NCI-H510A treated with DMSO at 0.1 percent for 48 hours (cell line): ENCODE results near the gene ABCB9.
A peak's percentile ranks its signal among the peaks of the same experiment; 100 is the strongest.

Experiments used
- DNase-seq: peaks from one replicate; lab custom pipeline; 2025; lab: John Stamatoyannopoulos, UW

Gene ABCB9

DNA sequence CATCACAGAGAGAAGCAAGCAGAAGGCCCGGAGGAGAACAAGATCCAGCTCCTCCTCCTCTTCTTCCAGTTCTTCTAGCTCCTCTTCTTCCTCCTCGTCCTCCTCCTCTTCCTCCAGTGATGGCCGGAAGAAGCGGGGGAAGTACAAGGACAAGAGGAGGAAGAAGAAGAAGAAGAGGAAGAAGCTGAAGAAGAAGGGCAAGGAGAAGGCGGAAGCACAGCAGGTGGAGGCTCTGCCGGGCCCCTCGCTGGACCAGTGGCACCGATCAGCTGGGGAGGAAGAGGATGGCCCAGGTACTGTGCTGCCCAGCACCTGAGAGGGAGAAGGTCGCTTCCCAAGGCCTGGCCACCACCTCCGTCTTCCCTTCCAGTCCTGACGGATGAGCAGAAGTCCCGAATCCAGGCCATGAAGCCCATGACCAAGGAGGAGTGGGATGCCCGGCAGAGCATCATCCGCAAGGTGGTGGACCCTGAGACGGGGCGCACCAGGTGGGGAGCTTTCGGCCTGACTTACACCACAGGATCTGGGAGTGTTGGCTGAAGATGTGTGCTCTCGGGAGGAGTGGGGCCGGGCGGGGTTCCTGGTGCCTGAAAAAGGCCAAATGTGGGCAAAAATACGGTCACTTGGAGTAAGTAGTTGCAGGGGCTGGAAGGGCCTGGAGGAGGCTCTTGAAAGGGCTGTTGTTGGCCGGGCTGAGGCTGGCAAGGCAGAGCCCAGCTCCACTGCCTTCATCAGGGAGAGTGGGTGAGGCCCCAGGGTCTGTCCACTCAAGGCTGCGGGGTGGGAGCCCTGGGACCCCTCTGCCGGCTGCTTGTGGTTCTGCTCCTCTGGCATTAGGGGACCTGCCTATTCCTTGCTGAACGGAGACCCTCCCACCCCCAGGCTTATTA, 15.6 kb upstream of the ABCB9 start:
- no peak for DNase-seq

DNA sequence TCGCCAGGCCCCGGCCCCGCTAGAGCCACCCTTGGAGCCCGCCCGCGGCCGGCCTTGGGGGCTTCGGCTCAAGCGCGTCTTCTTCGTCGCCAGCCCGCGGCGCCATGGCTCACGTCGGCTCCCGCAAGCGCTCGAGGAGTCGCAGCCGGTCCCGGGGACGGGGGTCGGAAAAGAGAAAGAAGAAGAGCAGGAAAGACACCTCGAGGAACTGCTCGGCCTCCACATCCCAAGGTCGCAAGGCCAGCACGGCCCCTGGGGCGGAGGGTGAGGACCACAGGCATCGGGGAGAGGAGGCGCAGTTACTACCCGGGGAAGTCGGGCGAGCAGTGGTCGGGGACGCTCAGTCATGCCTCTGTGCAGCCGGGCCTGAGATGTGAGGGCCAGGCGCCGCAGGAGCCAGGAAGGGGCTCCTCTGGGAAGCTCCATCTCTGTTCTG, 14.8 kb upstream of the ABCB9 start:
- DNase-seq = no peak

DNA sequence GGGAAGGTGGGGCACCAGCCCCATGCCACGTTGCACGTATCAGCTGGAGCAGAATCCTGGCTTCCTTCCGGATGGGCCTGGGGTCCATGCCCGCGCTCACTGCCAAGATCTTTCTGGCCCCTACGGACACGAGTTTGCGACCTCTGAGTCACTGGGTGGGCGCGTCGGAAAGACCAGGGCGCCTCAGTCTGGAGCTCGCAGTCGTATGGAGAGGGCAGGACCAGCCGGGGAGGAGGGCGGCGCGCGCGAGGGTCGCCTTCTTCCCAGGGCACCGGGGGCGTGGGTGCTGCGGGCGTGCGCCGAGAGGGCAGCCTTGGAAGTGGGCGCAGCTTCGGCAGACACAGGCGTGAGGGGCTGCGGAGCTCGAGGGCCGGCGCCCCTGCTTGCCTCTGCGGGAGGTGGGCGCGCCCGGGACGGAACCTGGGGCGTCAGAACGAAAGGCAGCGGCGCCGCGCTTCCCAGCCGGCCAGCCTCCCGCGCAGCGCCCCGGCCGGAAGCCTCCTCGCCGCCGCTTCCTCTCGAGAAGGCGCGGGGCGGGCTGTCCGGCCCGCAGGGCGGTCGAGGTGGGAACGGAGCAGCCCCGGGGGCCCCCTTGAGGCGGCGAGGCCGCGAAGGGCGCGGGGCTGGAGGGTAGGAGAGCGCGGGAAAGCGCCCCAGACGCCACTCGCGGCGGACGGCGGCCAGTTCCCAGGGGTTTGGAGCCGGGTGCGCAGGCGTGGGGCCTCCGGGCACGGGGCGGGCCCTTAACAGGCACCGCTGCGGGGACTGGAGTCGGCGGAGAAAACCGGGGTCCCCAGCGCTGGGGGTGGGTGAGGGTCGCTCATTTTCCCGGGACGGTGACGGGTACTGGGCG, 14.1 kb upstream of the ABCB9 start, which contains the start of gene ARL6IP4:
ARL6IP4 (plus strand) TSS at position 499 of the 853 bp plus-strand sequence. CDS start 459 bp downstream, outside the sequence.
- DNase-seq = peak; percentile 59

DNA sequence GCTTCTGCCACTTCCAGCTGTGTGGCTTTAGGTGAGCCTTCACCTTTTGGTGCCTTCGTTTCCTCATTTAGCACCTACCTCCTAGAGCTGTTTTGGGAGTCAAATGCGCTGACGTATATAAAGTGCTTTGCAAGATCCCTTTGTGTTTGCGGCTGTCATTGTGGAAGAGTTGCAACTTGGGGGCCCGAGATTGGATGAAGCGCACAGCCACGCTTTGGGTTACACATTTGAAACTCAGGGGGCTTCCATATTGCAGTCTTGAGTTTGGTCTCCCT, 13.6 kb upstream of the ABCB9 start:
- no peak for DNase-seq

DNA sequence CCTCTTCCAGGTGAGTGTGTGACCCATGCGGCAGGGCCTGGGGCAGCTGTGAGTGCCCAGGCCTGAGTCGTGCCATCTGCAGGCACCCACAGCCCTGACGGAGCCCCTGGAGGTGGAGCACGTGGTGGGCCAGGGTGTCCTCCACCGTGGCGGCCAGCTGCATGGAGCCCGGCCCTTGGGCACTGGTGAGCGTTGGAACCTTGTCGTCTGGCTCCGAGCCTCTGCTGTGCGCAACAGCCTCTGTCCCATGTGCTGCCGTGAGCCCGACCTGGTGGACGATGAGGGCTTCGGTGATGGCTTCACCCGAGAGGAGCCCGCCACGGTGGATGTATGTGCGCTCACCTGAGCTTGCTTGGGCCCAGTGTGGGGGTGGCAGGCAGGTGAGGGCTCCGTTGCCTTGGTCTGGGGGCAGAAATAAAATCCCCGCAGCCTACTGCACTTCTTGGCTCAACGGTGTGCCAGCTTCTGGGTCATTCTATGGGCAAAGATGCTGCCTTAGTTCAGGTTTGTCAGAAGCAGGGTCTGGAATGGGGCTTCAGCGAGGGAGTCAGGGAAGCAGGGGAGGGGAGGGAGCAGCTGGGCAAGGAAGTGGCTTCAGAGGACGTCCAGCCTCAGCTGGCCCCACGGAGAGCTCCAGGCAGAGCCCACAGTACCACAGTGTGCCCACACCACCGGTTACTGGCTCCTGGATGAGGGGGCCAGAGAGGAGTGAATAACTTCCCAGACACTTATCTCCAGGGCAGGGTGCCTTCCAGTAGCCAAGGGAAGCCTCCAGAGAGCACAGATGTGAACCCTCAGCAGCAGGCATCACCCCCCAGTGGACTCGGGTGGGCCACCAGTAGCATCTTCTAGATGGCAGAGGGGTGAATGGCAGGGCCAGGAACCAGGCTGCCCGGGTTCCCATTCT, 13.0 kb upstream of the ABCB9 start:
- DNase-seq = no peak

DNA sequence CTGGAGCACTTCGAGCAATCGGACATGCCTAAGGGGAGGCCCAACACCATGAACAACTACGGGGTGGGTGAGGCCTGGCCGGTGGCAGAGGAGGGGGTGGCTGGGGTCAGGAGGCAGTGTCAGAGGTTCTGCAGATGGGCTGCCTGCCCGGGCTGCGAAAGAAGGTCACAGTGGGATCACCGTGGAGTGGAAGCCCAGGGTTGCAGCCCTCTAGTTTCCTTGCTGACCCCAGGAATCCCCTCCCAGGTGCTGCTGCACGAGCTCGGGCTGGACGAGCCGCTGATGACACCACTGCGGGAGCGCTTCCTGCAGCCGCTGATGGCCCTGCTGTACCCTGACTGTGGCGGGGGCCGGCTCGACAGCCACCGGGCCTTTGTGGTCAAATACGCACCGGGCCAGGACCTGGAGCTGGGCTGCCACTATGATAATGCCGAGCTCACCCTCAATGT, 12.3 kb upstream of the ABCB9 start:
- no peak for DNase-seq

DNA sequence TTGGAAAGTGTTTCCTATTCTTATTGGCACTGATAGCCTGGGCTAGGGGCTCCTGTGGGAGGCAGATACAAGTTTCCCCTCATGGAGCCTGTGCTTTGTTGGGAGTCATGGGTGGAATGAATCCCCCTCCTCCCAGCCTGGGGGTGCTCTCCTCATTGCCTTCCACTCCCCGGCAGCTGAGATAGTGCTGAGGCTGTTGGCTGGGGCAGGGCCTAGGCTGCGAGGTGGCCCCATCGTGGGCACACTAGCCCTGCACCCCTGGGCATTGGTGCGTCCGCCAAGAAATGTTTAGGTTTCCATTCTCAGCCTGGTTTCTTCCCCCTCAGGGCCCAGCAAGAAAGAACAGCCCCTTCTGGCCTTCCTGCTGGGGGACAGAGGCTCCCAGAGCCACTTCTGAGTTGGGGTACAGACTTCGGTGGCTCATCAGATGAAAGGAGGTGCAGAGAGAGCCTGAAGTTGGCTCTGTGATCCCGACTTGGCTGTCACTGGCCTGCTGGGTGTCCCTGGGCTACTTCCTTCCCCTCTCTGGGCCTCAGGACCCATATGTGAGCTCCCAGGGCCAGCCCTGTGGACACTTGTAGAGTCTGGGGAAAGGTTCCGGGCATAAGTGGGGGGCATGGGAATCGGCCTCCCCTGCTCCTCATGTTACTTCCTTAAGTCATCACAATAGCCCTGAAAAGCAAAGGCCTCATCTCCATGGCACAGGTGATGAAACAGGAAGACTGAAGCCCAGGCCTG, 11.6 kb upstream of the ABCB9 start:
- DNase-seq = no peak

DNA sequence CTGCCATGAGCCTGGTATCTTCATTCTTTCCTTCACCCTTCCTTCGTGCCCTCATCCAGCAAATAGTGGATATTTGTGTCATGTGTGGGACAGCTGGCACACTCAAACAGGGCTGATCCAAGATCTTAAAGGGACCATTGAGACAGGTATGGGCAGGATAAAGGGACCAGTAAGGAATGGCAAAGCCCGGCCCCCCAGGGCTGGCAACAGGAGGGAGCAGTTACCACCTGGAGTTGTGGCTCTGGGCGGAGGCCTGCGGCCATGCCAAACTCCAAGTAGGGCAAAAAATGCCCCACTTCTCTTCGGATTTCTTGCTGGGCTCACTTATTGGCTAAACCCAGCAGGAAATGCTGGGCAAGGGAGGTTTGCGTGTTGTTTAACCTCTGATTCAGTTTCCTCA, 10.9 kb upstream of the ABCB9 start:
- DNase-seq = no peak

DNA sequence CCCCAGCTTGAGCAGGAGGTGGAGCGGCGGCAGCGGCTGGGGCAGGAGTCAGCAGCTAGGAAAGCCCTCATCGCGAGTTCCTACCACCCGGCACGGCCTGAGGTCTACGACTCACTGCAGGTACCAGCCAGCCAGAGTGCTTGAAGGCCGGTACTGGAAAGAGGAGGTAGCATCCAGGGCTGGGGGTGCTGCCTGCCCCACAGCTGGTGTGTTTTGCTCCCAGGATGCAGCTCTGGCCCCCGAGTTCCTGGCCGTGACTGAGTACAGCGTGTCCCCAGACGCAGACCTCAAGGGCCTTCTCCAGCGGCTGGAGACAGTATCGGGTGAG, 10.3 kb upstream of the ABCB9 start:
- no peak for DNase-seq

DNA sequence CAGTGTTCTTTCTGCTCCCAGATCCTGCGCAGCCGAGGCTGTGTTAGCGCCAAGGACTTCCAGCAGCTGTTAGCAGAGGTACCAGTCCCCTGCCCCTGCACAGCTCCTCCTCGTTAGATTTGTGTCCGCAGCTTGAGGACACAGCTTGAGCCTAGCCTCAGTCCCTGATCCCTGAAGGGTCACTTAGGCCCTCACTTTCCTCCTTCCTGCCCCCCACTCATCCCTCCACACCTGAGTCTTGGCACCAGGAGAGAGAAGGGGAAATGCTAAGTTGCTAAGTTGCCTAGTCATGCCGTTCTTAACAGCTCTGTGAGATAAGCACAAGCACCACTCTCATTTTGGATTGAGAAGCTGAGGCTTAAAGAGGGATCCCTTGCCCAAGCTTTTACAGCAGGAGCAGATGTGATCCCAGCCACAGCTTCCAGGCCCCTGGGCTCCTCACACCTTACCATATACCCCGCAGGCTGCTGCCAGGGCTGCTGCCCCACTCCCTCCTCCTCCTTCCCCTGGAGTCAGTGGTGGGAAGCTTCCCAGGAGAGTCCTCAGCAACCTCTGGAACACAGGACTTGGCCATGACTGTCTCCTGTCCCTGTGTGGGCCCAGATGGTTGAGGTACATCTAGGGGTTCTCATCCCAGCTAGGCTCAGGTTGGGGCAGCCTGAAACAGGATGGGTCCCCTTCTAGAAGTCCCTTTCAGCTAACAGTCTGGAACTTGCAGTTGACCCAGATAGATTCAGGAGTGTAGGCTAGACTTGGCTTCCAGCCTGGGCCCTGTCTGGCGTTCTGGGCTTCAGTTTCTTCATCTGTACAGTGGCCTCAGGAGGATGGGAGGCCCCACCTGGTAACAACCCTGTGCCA, 9.8 kb upstream of the ABCB9 start:
- DNase-seq = no peak

DNA sequence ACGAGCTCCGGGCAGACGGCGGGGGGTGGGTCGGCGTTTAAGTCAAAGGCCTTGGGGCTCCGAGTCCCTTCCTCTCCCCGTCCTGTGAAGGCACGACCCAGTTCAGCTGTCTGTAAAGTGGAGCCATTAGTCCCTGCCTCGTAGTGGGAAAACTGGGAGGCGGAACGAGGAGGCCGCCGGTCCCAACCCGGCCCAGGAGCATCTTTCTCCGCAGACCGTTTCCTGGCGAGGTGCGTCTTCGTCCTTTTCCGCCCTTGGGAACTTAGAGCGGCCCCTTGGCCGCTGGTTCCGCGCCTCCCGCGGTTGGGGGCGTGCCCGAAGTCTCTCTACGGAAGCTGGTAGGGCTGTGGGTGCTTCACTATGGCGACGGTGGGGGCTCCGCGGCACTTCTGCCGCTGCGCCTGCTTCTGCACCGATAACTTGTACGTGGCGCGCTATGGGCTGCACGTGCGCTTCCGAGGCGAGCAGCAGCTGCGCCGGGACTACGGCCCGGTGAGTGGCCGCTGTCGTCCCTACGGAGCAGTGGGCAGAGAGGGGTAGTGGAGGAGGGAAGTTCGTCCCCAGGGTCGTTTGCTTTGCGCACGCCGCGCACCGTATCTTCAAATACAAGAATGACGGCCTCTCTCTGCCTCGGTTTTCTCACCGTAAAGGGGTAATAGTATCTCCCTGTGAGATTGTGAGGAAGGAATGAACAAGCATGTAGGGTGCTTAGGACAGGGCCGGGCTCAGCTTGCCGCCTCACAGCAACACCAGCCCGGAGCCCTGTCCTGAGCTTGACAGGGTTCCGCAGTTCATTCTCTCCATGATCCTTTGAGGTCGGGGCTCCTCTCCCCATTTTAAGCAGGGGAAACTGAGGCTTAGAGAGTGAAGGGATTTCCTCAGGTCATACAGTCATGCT, 8.9 kb upstream of the ABCB9 start, which contains the start of gene OGFOD2:
OGFOD2 (plus strand) TSS at position 353 of the 898 bp plus-strand sequence; CDS start at position 361, 8 bp downstream.
- DNase-seq = peak; percentile 97

DNA sequence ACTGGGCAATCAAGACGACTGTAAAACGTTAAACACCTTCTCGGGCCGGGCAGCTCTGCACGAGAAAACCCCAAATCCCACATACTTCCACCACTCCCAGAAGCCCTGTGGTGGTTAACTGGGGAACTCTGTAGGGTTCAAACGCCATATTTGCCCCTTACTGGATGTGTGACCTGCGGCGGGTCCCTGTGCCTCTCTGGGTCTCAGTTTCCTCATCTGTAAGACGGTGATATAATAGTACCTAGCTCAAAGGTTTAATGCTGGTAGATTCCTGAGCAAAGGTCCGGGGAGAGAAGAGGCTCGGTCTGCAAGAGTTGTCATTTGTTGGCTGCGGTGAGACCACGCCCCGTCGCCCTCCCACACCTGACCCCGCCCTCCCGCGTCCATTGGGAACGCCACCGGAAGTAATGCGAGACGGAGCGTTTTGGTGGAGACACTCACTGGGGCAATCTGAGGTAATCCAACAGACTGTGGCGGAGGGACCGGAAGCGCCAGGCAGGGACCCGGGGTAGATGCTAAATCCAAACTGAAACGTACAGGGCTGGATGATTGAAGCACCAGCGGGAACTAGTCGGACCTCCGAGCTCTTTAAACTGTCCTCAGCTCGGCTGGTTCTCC, 8.1 kb upstream of the ABCB9 start:
- peak; percentile 98 for DNase-seq

DNA sequence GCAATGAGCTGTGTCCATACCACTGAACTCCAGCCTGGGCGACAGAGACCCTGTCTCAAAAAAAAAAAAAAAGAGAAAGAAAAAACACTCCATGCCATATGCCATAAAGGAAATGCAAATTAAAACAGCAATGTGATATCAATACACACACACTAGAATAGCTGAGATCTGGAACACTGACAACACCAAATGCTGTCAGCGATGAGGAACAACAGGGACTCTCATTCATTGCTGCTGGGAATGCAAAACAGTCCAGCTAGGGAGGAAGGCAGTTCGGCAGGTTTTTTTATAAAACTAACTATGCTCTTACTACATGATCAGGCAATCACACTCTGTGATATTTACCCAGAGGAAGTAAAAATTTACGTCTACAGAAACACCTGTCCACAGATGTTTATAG, 3.4 kb upstream of the ABCB9 start:
- DNase-seq = peak; percentile 25

DNA sequence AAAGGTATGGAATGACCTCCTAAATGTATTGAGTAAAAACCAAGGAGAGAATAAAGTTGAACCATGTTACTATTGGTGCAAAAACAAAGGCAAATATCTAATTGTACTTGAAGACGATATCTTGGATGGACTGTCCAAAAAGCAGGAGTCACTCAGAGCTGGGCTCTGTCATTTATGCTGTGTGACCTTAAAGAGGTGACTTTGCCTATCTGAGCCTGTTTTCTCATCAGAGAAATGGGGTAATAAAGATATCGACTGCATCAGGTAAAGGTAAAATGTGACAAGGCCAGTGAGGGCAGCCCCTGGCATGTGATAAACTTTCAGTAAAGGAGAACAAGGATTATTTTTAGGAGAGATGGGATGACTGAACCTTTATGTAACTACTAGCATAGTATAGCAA, 1.8 kb upstream of the ABCB9 start:
- no peak for DNase-seq

DNA sequence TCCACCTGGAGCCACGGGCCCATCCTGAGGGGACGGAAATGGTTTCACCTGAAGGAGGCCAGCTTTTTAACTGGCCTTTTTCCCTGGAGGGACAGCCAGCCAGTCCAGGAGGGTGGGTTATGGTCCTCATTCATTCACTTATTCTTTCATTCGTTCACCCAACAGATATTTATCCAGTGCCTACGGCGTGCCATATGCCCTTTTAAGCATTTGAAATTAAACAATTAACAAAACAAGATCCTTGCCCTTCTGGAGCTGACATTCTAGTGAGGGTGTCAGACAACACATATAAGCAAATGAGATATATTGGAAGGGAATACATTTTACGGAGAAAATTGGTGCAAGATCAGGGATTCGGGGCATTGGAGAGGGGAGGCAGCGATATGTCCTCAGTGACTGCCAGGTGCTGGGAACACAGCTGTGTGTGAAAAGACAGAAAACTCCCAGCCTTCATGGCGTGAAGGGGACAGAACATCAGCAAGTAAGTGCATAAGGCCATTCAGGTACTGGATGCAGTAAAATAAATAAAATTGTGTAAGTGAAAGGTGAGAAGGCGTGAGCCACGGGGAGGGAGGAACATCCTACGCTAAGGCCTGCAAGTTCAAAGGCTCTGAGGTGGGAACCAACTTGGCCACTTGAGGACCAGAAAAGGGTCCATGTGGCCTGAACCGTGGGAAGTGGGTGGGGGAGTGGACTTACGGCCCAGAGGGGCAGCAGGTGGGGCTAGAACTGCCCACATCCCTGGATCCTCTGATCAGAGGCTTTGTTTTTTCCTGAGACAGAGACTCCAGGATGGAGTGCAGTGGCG, 684 bp upstream of the ABCB9 start:
- DNase-seq = peak; percentile 43

DNA sequence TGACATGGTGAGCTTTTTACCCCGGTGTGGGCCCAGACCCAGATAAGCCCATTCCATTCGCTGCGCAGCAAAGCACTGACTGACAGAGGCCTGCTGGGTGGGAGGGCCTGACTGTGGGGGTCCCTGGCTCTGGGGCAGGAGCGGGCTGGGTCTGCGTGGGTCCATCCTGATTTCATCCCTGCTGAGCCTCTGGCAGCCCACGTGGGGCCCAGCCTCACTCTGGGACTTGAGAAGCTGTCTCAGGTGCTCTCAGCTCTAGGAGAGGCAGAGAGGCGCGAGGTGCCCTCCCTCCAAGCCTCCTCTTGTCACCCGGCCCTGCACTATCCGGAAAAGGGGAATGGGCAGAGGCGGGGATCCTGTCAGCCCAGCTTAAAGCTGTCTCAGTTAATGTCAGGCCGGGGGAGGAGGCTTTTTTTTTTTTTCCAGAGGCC, 927 bp downstream of the ABCB9 start:
- DNase-seq = no peak

DNA sequence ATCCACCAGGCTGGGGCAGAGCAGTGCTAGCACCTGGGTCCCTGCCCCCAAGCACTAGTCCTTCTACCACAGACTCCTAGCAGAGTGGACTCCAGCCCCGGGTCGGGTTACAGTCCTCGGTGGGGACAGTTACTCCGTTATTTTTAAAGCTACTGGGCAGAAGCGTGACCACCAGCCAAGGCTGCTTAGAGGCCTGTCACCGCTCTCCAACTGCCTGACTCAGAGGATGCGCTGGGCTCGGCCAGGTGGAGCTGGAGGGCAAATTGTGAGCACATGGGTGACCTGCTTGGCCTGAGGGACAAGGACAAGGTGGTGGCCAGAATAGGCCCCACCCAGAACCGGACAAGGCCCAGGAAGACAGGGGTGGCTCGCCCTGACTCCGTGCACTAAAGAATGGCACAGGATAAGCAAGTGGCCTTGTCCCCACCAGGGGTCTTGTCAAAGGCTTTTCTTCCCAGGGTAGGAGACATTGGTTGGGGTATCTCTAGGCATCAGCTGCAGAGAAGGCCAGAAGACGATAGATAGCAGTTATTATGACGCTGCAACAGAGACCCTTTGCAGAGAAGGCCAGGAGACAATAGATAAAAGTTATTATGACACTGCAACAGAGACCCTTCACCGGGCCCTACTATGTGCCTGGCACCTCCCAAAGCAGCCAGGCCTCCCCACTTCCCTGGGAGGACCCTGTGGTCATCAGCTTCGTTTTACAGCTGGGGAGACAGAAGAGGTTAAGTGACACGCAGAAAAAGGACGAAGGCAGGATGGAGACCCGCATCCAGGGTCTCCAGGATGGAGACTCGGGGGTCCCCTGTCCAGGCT, 1.6 kb downstream of the ABCB9 start:
- DNase-seq = no peak
